ENCODE results near the gene LYZL1.
"Not testable (repeated sequence)": the region's sequence is repeated elsewhere in the genome, so short reads cannot be mapped to it uniquely, and the experiment has no call there.

The LYZL1 gene

GRCh38 chr10:29288906-29289305, at the start of gene LYZL1:
Gene LYZL1, plus strand, starts transcription at chr10:29289070. Its CDS starts 2,798 bp downstream, at chr10:29291868.
- not testable (repeated sequence) for DNase-seq (ENCODE audit: low spot score)

- DNase-seq (ENCODE audit: low spot score), result no peak
These were observed 49.0 kb upstream of the LYZL1 start for GRCh38 chr10:29239569-29240472.

GRCh38 chr10:29240986-29241660, 47.7 kb upstream of the LYZL1 start:
- no peak for DNase-seq (ENCODE audit: low spot score)

- no peak for DNase-seq (ENCODE audit: low spot score)
These were observed 46.9 kb upstream of the LYZL1 start for GRCh38 chr10:29241925-29242324.

GRCh38 chr10:29243066-29243465, 45.8 kb upstream of the LYZL1 start:
- no peak for DNase-seq (ENCODE audit: low spot score)

- DNase-seq (ENCODE audit: low spot score), result no peak
These were observed 45.1 kb upstream of the LYZL1 start for GRCh38 chr10:29243750-29244149.

GRCh38 chr10:29244978-29245377, 43.9 kb upstream of the LYZL1 start:
- no peak for DNase-seq (ENCODE audit: low spot score)

GRCh38 chr10:29245476-29245875, 43.4 kb upstream of the LYZL1 start:
- peak; percentile 93 for DNase-seq (ENCODE audit: low spot score)

GRCh38 chr10:29246449-29246848, 42.4 kb upstream of the LYZL1 start:
- no peak for DNase-seq (ENCODE audit: low spot score)

GRCh38 chr10:29248158-29248557, 40.7 kb upstream of the LYZL1 start:
- DNase-seq (ENCODE audit: low spot score), result no peak

GRCh38 chr10:29249018-29249417, 39.9 kb upstream of the LYZL1 start:
- DNase-seq (ENCODE audit: low spot score), result peak; percentile 91

- DNase-seq (ENCODE audit: low spot score), result no peak
These were observed 38.8 kb upstream of the LYZL1 start for GRCh38 chr10:29250066-29250465.

- no peak for DNase-seq (ENCODE audit: low spot score)
These were observed 35.8 kb upstream of the LYZL1 start for GRCh38 chr10:29252811-29253689.

GRCh38 chr10:29253690-29254029, 35.2 kb upstream of the LYZL1 start:
- no peak for DNase-seq (ENCODE audit: low spot score)

- no peak for DNase-seq (ENCODE audit: low spot score)
These were observed 34.5 kb upstream of the LYZL1 start for GRCh38 chr10:29254123-29255046.

- no peak for DNase-seq (ENCODE audit: low spot score)
These were observed 33.8 kb upstream of the LYZL1 start for GRCh38 chr10:29255104-29255503.

GRCh38 chr10:29256019-29256418, 32.9 kb upstream of the LYZL1 start:
- DNase-seq (ENCODE audit: low spot score), result no peak

GRCh38 chr10:29256586-29256985, 32.3 kb upstream of the LYZL1 start:
- peak; percentile 64 for DNase-seq (ENCODE audit: low spot score)

GRCh38 chr10:29257106-29257783, 31.6 kb upstream of the LYZL1 start:
- DNase-seq (ENCODE audit: low spot score), result no peak

- DNase-seq (ENCODE audit: low spot score), result no peak
These were observed 31.1 kb upstream of the LYZL1 start for GRCh38 chr10:29257784-29258135.

GRCh38 chr10:29259498-29259897, 29.4 kb upstream of the LYZL1 start:
- no peak for DNase-seq (ENCODE audit: low spot score)
